HepG2 (cell line): ENCODE measurements around the gene PHKG2. TPM values are rescaled to one million over a fixed set of nuclear protein-coding genes. Genes with fewer than 3 reads are reported as not detected.

Experiments
- ATAC-seq: fragments of 200-7000 bp; cut with Tn5 transposase; 3 replicates; pipeline ENCODE4 v1.9.1; 2020; ENCODE audit warnings: mild to moderate bottlenecking, moderate library complexity
- BruUV-seq: library from RNA; stranded (reverse); fragments of 400-500 nt; replicated peaks from 2 replicates; lab custom pipeline; 2021; lab: Mats Ljungman, UMichigan
- CTCF ChIA-PET: fragments of 300-600 bp; formaldehyde crosslinking; extraction: SDS; loops from one replicate; lab custom pipeline; 2021; ENCODE audit warnings: low total read pairs, inconsistent platforms, low intra/inter-chr PET ratio; lab: Yijun Ruan, JAX
- POLR2A ChIA-PET: fragments of 350-600 bp; sonication (Branson Sonifier 250); formaldehyde crosslinking; loops from one replicate; lab custom pipeline; 2020; ENCODE audit warnings: antibody characterized with exemption, inconsistent platforms; lab: Yijun Ruan, JAX
- DNase-seq: peaks from one replicate; pipeline ENCODE4 v3.0.0-alpha.2; 2015; ENCODE audit warnings: low spot score
- FAIRE-seq: peaks from 3 replicates; lab custom pipeline; 2011; peaks lifted over from hg19 to GRCh38; lab: Jason Lieb, UNC
- H2AFZ ChIP-seq: one replicate; pipeline ENCODE4 v1.6.1; 2011; ENCODE audit warnings: low read length, inconsistent platforms
- H3K27ac ChIP-seq: fragments of 300-600 bp; 3 replicates; pipeline ENCODE4 v1.8.0; 2011; ENCODE audit warnings: mixed run types, mild to moderate bottlenecking, mixed read lengths, low read length, inconsistent platforms; ENCODE audit not compliant: insufficient read depth; ENCODE audit errors: extremely low read length
- H3K27me3 ChIP-seq, 2 experiments: fragments of 200-600 bp in 1 of 2; 2 replicates in 1 of 2; 3 replicates in 1 of 2; pipeline versions ENCODE4 v1.6.0 to v1.8.0; 2011; ENCODE audit warnings: low read length in 2 of 2, mild to moderate bottlenecking in 2 of 2, moderate library complexity in 2 of 2, inconsistent platforms in 1 of 2; ENCODE audit not compliant: insufficient read depth in 2 of 2, control insufficient read depth in 1 of 2
- H3K36me3 ChIP-seq, 2 experiments: fragments of 200-600 bp in 1 of 2; replicated peaks in 1 of 2; 2 replicates in 1 of 2; 3 replicates in 1 of 2; pipeline versions ENCODE4 v1.5.1 to v1.8.0; 2011; ENCODE audit warnings: low read length in 2 of 2, inconsistent platforms in 1 of 2; ENCODE audit not compliant: insufficient read depth in 2 of 2, control insufficient read depth in 1 of 2
- H3K4me1 ChIP-seq: 2 replicates; pipeline ENCODE4 v1.5.1; 2012; ENCODE audit warnings: low read length, inconsistent platforms; ENCODE audit not compliant: insufficient read depth
- H3K4me2 ChIP-seq: 2 replicates; pipeline ENCODE4 v1.6.0; 2011; ENCODE audit warnings: low read depth, low read length, inconsistent platforms
- H3K4me3 ChIP-seq, 3 experiments: fragments of 200-600 bp in 1 of 3; sonication (generic), shearing (Covaris generic) in 1 of 3; replicated peaks in 1 of 3; 2 replicates each; pipeline ENCODE4 v1.5.1; 2011 to 2016; ENCODE audit warnings: low read length in 3 of 3, inconsistent platforms in 2 of 3, low read depth in 2 of 3, mild to moderate bottlenecking in 2 of 3, control low read depth in 1 of 3, mixed read lengths in 1 of 3; ENCODE audit not compliant: insufficient read depth in 1 of 3
- H3K79me2 ChIP-seq: one replicate; pipeline ENCODE4 v1.6.1; 2011; ENCODE audit warnings: low read length, inconsistent platforms; ENCODE audit not compliant: insufficient read depth
- H3K9ac ChIP-seq: 2 replicates; pipeline ENCODE4 v1.6.0; 2011; ENCODE audit warnings: mild to moderate bottlenecking, low read depth, low read length, inconsistent platforms; ENCODE audit not compliant: insufficient read depth
- H3K9me3 ChIP-seq: 2 replicates; pipeline ENCODE4 v1.5.1; 2012; ENCODE audit warnings: mild to moderate bottlenecking, low read length
- H4K20me1 ChIP-seq: 2 replicates; pipeline ENCODE4 v1.6.0; 2011; ENCODE audit warnings: inconsistent platforms, mild to moderate bottlenecking, low read length, moderate library complexity; ENCODE audit not compliant: insufficient read depth
- CAMTA2 ChIP-seq: sonication (generic); formaldehyde crosslinking; IDR thresholded peaks from 2 replicates; pipeline ENCODE4 v1.4.0; 2020; ENCODE audit warnings: mild to moderate bottlenecking, missing genetic modification reagents, borderline replicate concordance
- NPAS2 ChIP-seq: sonication (generic); formaldehyde crosslinking; IDR thresholded peaks from 2 replicates; pipeline ENCODE4 v1.8.0; 2022; ENCODE audit warnings: mild to moderate bottlenecking, missing genetic modification reagents, borderline replicate concordance
- ZNF331 ChIP-seq: sonication (generic); formaldehyde crosslinking; IDR thresholded peaks from 2 replicates; pipeline ENCODE4 v1.4.0; 2020; ENCODE audit warnings: missing genetic modification reagents
- ZNF451 ChIP-seq: sonication (generic); formaldehyde crosslinking; IDR thresholded peaks from 2 replicates; pipeline ENCODE4 v1.5.0; 2020; ENCODE audit warnings: mild to moderate bottlenecking, missing genetic modification reagents
- ZNF530 ChIP-seq: sonication (generic); formaldehyde crosslinking; IDR thresholded peaks from 2 replicates; pipeline ENCODE4 v1.5.0; 2020; ENCODE audit warnings: low read depth, mild to moderate bottlenecking, missing genetic modification reagents
- ZNF574 ChIP-seq: sonication (generic); formaldehyde crosslinking; IDR thresholded peaks from 2 replicates; pipeline ENCODE4 v1.4.0; 2020; ENCODE audit warnings: missing genetic modification reagents
- WGBS: methylation state at CpG from one replicate; pipeline ENCODE4 v1.1.6; 2017; ENCODE audit warnings: low lambda C conversion rate; 5-methylcytosine and 5-hydroxymethylcytosine counted together
- in situ Hi-C: cut with HindIII; loops from 2 replicates; pipeline ENCODE4 v1.10.0; 2017; ENCODE audit warnings: low pct_unique_long_range_greater_than_20kb; ENCODE audit not compliant: extremely low pct_ligation_motif_present
- intact Hi-C: fragments of 100-400 bp; cut with micrococcal nuclease; formaldehyde crosslinking; loops from one replicate; pipeline ENCODE4 v1.10.0; 2022; ENCODE audit not compliant: unreplicated experiment
- polyA plus RNA-seq, 8 experiments: library from polyadenylated mRNA; depleted of rRNA in 3 of 8; stranded (reverse) in 7 of 8; unstranded in 1 of 8; fragments of >200 nt; fragmentation: Illumina TruSeq in 4 of 8; extraction: Trizol in 4 of 8; gene quantifications; 2 replicates each; pipeline versions ENCODE4 v1.2.1 to v1.2.3, GENCODE V29; 2011 to 2016; ENCODE audit warnings: low read depth in 4 of 8, missing spikeins in 1 of 8, mixed read lengths in 1 of 8; ENCODE audit not compliant: insufficient read depth in 1 of 8
- total RNA-seq, 5 experiments: library from RNA; depleted of rRNA; stranded (reverse); fragments of >200 nt; fragmentation: Illumina TruSeq; extraction: Trizol; gene quantifications; 2 replicates each; pipeline ENCODE4 v1.2.3, GENCODE V29; 2016; ENCODE audit warnings: low read depth in 1 of 5
- TF ChIP-seq, protein P1 (sequence below): sonication (generic); formaldehyde crosslinking; conservative IDR thresholded peaks from 2 replicates; pipeline ENCODE4 v1.4.0; 2020; ENCODE audit warnings: mild to moderate bottlenecking, missing genetic modification reagents, moderate library complexity
- TF ChIP-seq, protein P2 (sequence below): sonication (generic); formaldehyde crosslinking; IDR thresholded peaks from 2 replicates; pipeline ENCODE4 v1.4.0; 2020; ENCODE audit warnings: missing genetic modification reagents, mild to moderate bottlenecking, borderline replicate concordance
- TF ChIP-seq, protein P3 (sequence below): sonication (generic); formaldehyde crosslinking; IDR thresholded peaks from 2 replicates; pipeline ENCODE4 v1.4.0; 2020; ENCODE audit warnings: missing genetic modification reagents

PHKG2 gene
- total and polyA plus RNA-seq, 2 of the 13 experiments (the other 11 are each of a cell fraction or from before 2014, with no cell fraction given), result 37.4 to 42.1 TPM

- TF ChIP-seq, protein P1, sequence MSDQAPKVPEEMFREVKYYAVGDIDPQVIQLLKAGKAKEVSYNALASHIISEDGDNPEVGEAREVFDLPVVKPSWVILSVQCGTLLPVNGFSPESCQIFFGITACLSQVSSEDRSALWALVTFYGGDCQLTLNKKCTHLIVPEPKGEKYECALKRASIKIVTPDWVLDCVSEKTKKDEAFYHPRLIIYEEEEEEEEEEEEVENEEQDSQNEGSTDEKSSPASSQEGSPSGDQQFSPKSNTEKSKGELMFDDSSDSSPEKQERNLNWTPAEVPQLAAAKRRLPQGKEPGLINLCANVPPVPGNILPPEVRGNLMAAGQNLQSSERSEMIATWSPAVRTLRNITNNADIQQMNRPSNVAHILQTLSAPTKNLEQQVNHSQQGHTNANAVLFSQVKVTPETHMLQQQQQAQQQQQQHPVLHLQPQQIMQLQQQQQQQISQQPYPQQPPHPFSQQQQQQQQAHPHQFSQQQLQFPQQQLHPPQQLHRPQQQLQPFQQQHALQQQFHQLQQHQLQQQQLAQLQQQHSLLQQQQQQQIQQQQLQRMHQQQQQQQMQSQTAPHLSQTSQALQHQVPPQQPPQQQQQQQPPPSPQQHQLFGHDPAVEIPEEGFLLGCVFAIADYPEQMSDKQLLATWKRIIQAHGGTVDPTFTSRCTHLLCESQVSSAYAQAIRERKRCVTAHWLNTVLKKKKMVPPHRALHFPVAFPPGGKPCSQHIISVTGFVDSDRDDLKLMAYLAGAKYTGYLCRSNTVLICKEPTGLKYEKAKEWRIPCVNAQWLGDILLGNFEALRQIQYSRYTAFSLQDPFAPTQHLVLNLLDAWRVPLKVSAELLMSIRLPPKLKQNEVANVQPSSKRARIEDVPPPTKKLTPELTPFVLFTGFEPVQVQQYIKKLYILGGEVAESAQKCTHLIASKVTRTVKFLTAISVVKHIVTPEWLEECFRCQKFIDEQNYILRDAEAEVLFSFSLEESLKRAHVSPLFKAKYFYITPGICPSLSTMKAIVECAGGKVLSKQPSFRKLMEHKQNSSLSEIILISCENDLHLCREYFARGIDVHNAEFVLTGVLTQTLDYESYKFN (CRISPR knock-in tag), result peak; percentile 41; the same call in 1 of the 2 replicates
- peak; percentile 24 for TF ChIP-seq CAMTA2 (CRISPR knock-in tag)
Measured at GRCh38 chr16:30775392-30776188, 27.4 kb downstream of the PHKG2 start (continued).

GRCh38 chr16:30777591-30778297, 29.5 kb downstream of the PHKG2 start:
- no peaks in the 10 kb centered on the region for H3K9me3 ChIP-seq
- BruUV-seq, result no TSS peak
- H3K27me3 ChIP-seq, result no peaks in the 10 kb centered on the region; a peak in 1 of 5 replicates
- H3K4me3 ChIP-seq, result no peak overlapping the region
- in situ Hi-C loops (no loop called here), intact Hi-C loops (loop anchor here (5.0 kb wide), 1 partner anchor 35 kb away; no protein-coding TSS in a partner anchor)
- POLR2A ChIA-PET, result interaction anchor here (1.2 to 3.1 kb wide), 5 partner anchors 9 to 62 kb away, joined by 3 to 10 read pairs (median 6); partner anchors contain the start of genes PHKG2 and ZNF629
- H3K27ac ChIP-seq, result no peak overlapping the region
- no peak for FAIRE-seq
- peaks cover 36% of the 10 kb centered on the region for H3K4me1 ChIP-seq
- H3K79me2 ChIP-seq, result peaks cover 9% of the 10 kb centered on the region
- CTCF ChIA-PET, result no interaction called here
- H3K4me2 ChIP-seq, result peak overlapping the region; percentile 95; the same call in 1 of the 2 replicates
- no peak overlapping the region for H2AFZ ChIP-seq
- WGBS, result 93% methylated on average over 2 of the region's 7 CpGs
- peak; percentile 14 for ATAC-seq
- H4K20me1 ChIP-seq, result no peaks in the 10 kb centered on the region; the same call in 1 of the 2 replicates
- peaks cover 18 to 36% of the 10 kb centered on the region in 2 experiments for H3K36me3 ChIP-seq
- no peak for DNase-seq
- no peak overlapping the region for H3K9ac ChIP-seq
- TF ChIP-seq, protein P2, sequence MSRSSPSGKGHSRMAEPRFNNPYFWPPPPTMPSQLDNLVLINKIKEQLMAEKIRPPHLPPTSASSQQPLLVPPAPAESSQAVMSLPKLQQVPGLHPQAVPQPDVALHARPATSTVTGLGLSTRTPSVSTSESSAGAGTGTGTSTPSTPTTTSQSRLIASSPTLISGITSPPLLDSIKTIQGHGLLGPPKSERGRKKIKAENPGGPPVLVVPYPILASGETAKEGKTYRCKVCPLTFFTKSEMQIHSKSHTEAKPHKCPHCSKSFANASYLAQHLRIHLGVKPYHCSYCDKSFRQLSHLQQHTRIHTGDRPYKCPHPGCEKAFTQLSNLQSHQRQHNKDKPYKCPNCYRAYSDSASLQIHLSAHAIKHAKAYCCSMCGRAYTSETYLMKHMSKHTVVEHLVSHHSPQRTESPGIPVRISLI (CRISPR knock-in tag), result no peak
- TF ChIP-seq ZNF451 (CRISPR knock-in tag) (no peak), ZNF574 (peak; percentile 41; the same call in 1 of the 2 replicates), ZNF331 (CRISPR knock-in tag) (no peak), NPAS2 (CRISPR knock-in tag) (no peak), ZNF530 (CRISPR knock-in tag) (no peak)
- TF ChIP-seq, protein P3, sequence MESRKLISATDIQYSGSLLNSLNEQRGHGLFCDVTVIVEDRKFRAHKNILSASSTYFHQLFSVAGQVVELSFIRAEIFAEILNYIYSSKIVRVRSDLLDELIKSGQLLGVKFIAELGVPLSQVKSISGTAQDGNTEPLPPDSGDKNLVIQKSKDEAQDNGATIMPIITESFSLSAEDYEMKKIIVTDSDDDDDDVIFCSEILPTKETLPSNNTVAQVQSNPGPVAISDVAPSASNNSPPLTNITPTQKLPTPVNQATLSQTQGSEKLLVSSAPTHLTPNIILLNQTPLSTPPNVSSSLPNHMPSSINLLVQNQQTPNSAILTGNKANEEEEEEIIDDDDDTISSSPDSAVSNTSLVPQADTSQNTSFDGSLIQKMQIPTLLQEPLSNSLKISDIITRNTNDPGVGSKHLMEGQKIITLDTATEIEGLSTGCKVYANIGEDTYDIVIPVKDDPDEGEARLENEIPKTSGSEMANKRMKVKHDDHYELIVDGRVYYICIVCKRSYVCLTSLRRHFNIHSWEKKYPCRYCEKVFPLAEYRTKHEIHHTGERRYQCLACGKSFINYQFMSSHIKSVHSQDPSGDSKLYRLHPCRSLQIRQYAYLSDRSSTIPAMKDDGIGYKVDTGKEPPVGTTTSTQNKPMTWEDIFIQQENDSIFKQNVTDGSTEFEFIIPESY (CRISPR knock-in tag), result peak; percentile 69; the same call in 1 of the 2 replicates
